ENCODE results near the gene SOX8.

- no peak for TF ChIP-seq CREB1 (CRISPR knock-in tag; IDR thresholded peaks at IDR 0.05; ENCODE audit: low read depth)
- TF ChIP-seq, protein P1, sequence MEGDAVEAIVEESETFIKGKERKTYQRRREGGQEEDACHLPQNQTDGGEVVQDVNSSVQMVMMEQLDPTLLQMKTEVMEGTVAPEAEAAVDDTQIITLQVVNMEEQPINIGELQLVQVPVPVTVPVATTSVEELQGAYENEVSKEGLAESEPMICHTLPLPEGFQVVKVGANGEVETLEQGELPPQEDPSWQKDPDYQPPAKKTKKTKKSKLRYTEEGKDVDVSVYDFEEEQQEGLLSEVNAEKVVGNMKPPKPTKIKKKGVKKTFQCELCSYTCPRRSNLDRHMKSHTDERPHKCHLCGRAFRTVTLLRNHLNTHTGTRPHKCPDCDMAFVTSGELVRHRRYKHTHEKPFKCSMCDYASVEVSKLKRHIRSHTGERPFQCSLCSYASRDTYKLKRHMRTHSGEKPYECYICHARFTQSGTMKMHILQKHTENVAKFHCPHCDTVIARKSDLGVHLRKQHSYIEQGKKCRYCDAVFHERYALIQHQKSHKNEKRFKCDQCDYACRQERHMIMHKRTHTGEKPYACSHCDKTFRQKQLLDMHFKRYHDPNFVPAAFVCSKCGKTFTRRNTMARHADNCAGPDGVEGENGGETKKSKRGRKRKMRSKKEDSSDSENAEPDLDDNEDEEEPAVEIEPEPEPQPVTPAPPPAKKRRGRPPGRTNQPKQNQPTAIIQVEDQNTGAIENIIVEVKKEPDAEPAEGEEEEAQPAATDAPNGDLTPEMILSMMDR (conservative IDR thresholded peaks at IDR 0.05; ENCODE audit: low read depth in 2 of 2) = no peak
- no peak for TF ChIP-seq POLR2AphosphoS5 (IDR thresholded peaks at IDR 0.05; ENCODE audit: low read depth)
- TF ChIP-seq, protein P2, sequence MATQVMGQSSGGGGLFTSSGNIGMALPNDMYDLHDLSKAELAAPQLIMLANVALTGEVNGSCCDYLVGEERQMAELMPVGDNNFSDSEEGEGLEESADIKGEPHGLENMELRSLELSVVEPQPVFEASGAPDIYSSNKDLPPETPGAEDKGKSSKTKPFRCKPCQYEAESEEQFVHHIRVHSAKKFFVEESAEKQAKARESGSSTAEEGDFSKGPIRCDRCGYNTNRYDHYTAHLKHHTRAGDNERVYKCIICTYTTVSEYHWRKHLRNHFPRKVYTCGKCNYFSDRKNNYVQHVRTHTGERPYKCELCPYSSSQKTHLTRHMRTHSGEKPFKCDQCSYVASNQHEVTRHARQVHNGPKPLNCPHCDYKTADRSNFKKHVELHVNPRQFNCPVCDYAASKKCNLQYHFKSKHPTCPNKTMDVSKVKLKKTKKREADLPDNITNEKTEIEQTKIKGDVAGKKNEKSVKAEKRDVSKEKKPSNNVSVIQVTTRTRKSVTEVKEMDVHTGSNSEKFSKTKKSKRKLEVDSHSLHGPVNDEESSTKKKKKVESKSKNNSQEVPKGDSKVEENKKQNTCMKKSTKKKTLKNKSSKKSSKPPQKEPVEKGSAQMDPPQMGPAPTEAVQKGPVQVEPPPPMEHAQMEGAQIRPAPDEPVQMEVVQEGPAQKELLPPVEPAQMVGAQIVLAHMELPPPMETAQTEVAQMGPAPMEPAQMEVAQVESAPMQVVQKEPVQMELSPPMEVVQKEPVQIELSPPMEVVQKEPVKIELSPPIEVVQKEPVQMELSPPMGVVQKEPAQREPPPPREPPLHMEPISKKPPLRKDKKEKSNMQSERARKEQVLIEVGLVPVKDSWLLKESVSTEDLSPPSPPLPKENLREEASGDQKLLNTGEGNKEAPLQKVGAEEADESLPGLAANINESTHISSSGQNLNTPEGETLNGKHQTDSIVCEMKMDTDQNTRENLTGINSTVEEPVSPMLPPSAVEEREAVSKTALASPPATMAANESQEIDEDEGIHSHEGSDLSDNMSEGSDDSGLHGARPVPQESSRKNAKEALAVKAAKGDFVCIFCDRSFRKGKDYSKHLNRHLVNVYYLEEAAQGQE (IDR thresholded peaks at IDR 0.05; ENCODE audit: unreplicated experiment) = no peak
These were observed 52.9 kb downstream of the SOX8 start for GRCh38 chr16:1034230-1035065.
